MCF 10A (cell line): ENCODE data around the gene AP2A1. TPM values are rescaled to one million over a fixed set of nuclear protein-coding genes. Genes with fewer than 3 reads are reported as not detected.

Source experiments
- BruUV-seq: library from RNA; stranded (reverse); fragments of 400-500 nt; replicated peaks from 2 replicates; lab custom pipeline; 2021; lab: Mats Ljungman, UMichigan
- CTCF ChIA-PET: fragments of 300-600 bp; sonication (Branson Sonifier 250); formaldehyde crosslinking; extraction: SDS; loops from one replicate; lab custom pipeline; 2021; ENCODE audit warnings: antibody characterized with exemption, inconsistent platforms; lab: Yijun Ruan, JAX
- POLR2A ChIA-PET: fragments of 300-600, 350-650 bp; sonication (Branson Sonifier 250); formaldehyde crosslinking; extraction: SDS; loops from one replicate; lab custom pipeline; 2020; ENCODE audit warnings: antibody characterized with exemption, inconsistent platforms; lab: Yijun Ruan, JAX
- DNase-seq: peaks from one replicate; pipeline ENCODE4 v3.0.0-alpha.2; 2018; ENCODE audit not compliant: unreplicated experiment
- H3K27ac Mint-ChIP-seq: one replicate; pipeline ENCODE4 v1.8.0; 2022; ENCODE audit warnings: mild to moderate bottlenecking, low read depth, mixed read lengths; ENCODE audit not compliant: unreplicated experiment
- H3K27me3 Mint-ChIP-seq: one replicate; pipeline ENCODE4 v1.8.0; 2022; ENCODE audit warnings: mixed read lengths; ENCODE audit not compliant: insufficient read depth, unreplicated experiment
- H3K36me3 Mint-ChIP-seq: one replicate; pipeline ENCODE4 v1.8.0; 2022; ENCODE audit warnings: mild to moderate bottlenecking, moderate library complexity, mixed read lengths; ENCODE audit not compliant: insufficient read depth, unreplicated experiment
- H3K4me1 Mint-ChIP-seq: one replicate; pipeline ENCODE4 v1.8.0; 2022; ENCODE audit warnings: mixed read lengths; ENCODE audit not compliant: insufficient read depth, unreplicated experiment
- H3K4me3 Mint-ChIP-seq: one replicate; pipeline ENCODE4 v1.8.0; 2022; ENCODE audit warnings: mild to moderate bottlenecking, moderate library complexity, mixed read lengths; ENCODE audit not compliant: unreplicated experiment
- H3K9me3 Mint-ChIP-seq: one replicate; pipeline ENCODE4 v1.8.0; 2022; ENCODE audit warnings: mixed read lengths; ENCODE audit not compliant: unreplicated experiment
- CTCF ChIP-seq: fragments of 200-600 bp; IDR thresholded peaks from one replicate; pipeline ENCODE4 v1.8.0; 2022; ENCODE audit warnings: antibody characterized with exemption, mild to moderate bottlenecking; ENCODE audit not compliant: unreplicated experiment
- intact Hi-C: fragments of 100-400 bp; cut with micrococcal nuclease; formaldehyde crosslinking; loops from 2 replicates; pipeline ENCODE4 v1.14.1; 2022
- total RNA-seq: library from RNA; stranded (reverse); gene quantifications from 2 replicates; pipeline ENCODE4 v1.2.3, GENCODE V29; 2022

The AP2A1 gene
- total RNA-seq, 1 experiment from 2014 or later = 70.5 TPM

GRCh38 chr19:49739933-49740332 is 26.9 kb upstream of the AP2A1 start:
- no peaks in the 10 kb centered on the region for H3K36me3 Mint-ChIP-seq
- no peak for DNase-seq
- H3K4me3 Mint-ChIP-seq = no peak overlapping the region
- BruUV-seq = no TSS peak
- no peaks in the 10 kb centered on the region for H3K27me3 Mint-ChIP-seq
- H3K27ac Mint-ChIP-seq = no peak overlapping the region
- intact Hi-C loops = no loop called here
- H3K4me1 Mint-ChIP-seq = no peaks in the 10 kb centered on the region
- CTCF ChIA-PET = interaction anchor here (0.6 to 0.9 kb wide), 2 partner anchors 22 to 62 kb away, joined by 3 read pairs; no protein-coding TSS in a partner anchor
- POLR2A ChIA-PET = no interaction called here
- no peak for TF ChIP-seq CTCF
- H3K9me3 Mint-ChIP-seq = no peaks in the 10 kb centered on the region

- Mint-ChIP-seq H3K9me3 (no peaks in the 10 kb centered on the region), H3K27ac (no peak overlapping the region), H3K4me3 (no peak overlapping the region), H3K27me3 (no peaks in the 10 kb centered on the region), H3K36me3 (no peaks in the 10 kb centered on the region), H3K4me1 (no peaks in the 10 kb centered on the region)
- ChIA-PET POLR2A (interaction anchor here (0.6 to 1.0 kb wide), 3 partner anchors 65 to 132 kb away, joined by 3 read pairs; partner anchors contain the start of gene PTOV1), CTCF (no interaction called here)
- no peak for TF ChIP-seq CTCF
- no TSS peak for BruUV-seq
- no peak for DNase-seq
- intact Hi-C loops = no loop called here
These were observed 25.5 kb upstream of the AP2A1 start for GRCh38 chr19:49741210-49741844.

GRCh38 chr19:49744946-49745381 is 21.8 kb upstream of the AP2A1 start:
- POLR2A ChIA-PET = no interaction called here
- H3K4me1 Mint-ChIP-seq = no peaks in the 10 kb centered on the region

More at GRCh38 chr19:49744946-49745381, 21.8 kb upstream of the AP2A1 start:
- Mint-ChIP-seq H3K27ac (no peak overlapping the region), H3K36me3 (no peaks in the 10 kb centered on the region), H3K9me3 (no peaks in the 10 kb centered on the region), H3K4me3 (no peak overlapping the region), H3K27me3 (no peaks in the 10 kb centered on the region)
- intact Hi-C loops = no loop called here
- CTCF ChIA-PET = interaction anchor here (0.6 kb wide), 1 partner anchor 64 kb away, joined by 4 read pairs; no protein-coding TSS in a partner anchor
- no peak for DNase-seq
- BruUV-seq = no TSS peak
- TF ChIP-seq CTCF = no peak
